Chondrocyte (in vitro differentiated cells): ENCODE results near the gene MRFAP1. TPM values are rescaled to one million over a fixed set of nuclear protein-coding genes. Genes with fewer than 3 reads are reported as not detected.

Experiments used
- DNase-seq: peaks from one replicate; pipeline ENCODE4 v3.0.0; 2021; ENCODE audit warnings: mixed read lengths, low spot score
- H3K27ac Mint-ChIP-seq: one replicate; pipeline ENCODE4 v1.8.0; 2021; ENCODE audit warnings: mild to moderate bottlenecking, moderate library complexity, mixed read lengths; ENCODE audit not compliant: unreplicated experiment
- H3K27me3 Mint-ChIP-seq: 2 replicates; pipeline ENCODE4 v1.8.0; 2021; ENCODE audit warnings: low read depth, mixed read lengths
- H3K36me3 Mint-ChIP-seq: 2 replicates; pipeline ENCODE4 v1.8.0; 2021; ENCODE audit warnings: low read depth, mixed read lengths
- H3K4me1 Mint-ChIP-seq: 2 replicates; pipeline ENCODE4 v1.8.0; 2021; ENCODE audit warnings: low read depth, mild to moderate bottlenecking, mixed read lengths
- H3K4me3 Mint-ChIP-seq: one replicate; pipeline ENCODE4 v1.8.0; 2021; ENCODE audit warnings: mild to moderate bottlenecking, moderate library complexity, mixed read lengths; ENCODE audit not compliant: unreplicated experiment
- H3K9me3 Mint-ChIP-seq: 2 replicates; pipeline ENCODE4 v1.8.0; 2021; ENCODE audit warnings: low read depth, mixed read lengths
- total RNA-seq: library from RNA; stranded (reverse); gene quantifications from 3 replicates; pipeline ENCODE4 v1.2.1, GENCODE V29; 2021
- TF ChIP-seq, protein P1 (sequence below): fragments of 200-600 bp; sonication (generic); IDR thresholded peaks from 2 replicates; pipeline ENCODE4 v1.5.0; 2021; ENCODE audit warnings: antibody characterized with exemption, mild to moderate bottlenecking, moderate library complexity

The MRFAP1 gene
- total RNA-seq, 1 donor from 2014 or later = 250 TPM

DNA sequence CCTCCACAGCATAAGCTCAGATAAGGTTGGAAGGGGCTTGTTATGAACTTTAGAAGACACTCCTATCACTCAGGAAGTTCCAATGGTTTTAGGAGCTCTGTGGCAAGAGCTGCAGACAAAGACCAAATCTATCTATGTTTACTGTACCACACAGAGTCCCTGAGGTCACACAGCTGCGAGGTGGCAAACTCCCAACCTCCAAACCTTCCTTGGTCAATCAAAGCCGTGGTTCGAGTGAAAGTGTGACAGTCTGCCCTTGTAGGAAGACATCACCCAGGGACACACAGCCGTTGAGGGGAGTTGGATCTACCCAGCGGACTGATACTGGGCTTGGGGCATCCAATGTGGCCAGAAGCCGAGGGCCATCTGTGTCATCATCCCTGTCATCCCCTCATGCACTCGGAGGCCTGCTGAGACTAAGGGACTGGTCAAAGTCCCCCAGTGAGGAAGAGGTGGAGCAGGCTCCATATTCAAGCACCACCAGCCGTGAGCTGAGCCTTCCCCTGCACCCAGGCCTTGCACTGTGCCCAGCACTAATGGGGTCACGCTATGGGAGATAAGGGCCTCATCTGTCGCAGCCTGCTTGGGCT, 38.7 kb upstream of the MRFAP1 start:
- no peak overlapping the region for H3K27ac Mint-ChIP-seq
- H3K27me3 Mint-ChIP-seq = no peaks in the 10 kb centered on the region
- no peak for DNase-seq
- TF ChIP-seq, protein P1, sequence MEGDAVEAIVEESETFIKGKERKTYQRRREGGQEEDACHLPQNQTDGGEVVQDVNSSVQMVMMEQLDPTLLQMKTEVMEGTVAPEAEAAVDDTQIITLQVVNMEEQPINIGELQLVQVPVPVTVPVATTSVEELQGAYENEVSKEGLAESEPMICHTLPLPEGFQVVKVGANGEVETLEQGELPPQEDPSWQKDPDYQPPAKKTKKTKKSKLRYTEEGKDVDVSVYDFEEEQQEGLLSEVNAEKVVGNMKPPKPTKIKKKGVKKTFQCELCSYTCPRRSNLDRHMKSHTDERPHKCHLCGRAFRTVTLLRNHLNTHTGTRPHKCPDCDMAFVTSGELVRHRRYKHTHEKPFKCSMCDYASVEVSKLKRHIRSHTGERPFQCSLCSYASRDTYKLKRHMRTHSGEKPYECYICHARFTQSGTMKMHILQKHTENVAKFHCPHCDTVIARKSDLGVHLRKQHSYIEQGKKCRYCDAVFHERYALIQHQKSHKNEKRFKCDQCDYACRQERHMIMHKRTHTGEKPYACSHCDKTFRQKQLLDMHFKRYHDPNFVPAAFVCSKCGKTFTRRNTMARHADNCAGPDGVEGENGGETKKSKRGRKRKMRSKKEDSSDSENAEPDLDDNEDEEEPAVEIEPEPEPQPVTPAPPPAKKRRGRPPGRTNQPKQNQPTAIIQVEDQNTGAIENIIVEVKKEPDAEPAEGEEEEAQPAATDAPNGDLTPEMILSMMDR = no peak
- H3K4me3 Mint-ChIP-seq = no peak overlapping the region
- H3K9me3 Mint-ChIP-seq = peaks cover 12% of the 10 kb centered on the region
- H3K36me3 Mint-ChIP-seq = peaks cover 22% of the 10 kb centered on the region
- no peaks in the 10 kb centered on the region for H3K4me1 Mint-ChIP-seq

DNA sequence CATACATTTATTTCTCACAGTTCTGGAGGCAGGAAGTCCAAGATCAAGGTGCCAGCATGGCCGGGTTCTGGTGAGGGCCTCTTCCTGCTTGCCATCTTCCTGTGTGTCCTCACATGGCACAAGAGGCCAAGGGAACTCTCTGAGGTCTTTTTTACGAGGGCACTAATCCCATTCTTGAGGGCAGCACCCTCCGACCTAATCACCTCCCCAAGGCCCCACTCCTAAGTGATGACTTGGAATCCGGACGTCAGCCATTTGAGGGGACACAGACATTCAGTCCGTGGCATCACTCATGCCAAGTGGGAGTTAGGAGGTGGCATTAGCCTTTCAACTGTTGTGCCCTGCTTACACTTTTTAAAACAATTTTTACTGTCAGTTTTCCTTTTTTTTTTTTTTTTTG, 38.2 kb upstream of the MRFAP1 start:
- Mint-ChIP-seq H3K27me3 (no peaks in the 10 kb centered on the region), H3K36me3 (peaks cover 22% of the 10 kb centered on the region), H3K9me3 (peaks cover 12% of the 10 kb centered on the region), H3K4me1 (no peaks in the 10 kb centered on the region), H3K4me3 (no peak overlapping the region), H3K27ac (no peak overlapping the region)
- TF ChIP-seq, protein P1 = no peak
- DNase-seq = no peak

DNA sequence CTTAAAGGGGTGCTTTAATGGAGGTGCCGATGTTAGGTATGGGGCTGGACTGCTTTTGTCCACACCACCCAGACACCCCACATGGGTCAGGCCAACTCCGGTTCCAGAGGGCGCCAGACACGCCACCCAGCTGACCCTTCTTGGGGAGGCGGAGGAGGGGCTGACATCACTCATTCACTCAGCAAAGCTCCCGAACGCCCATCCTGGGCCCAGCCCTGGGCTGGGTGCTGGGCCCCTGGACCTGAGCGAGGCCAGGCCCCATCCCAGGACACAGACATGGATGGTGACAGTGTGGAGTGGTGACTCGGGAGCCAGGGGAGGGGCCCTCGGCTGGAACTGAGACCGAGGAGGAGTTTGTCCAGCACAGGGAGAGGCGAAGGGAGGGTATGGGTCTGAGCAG, 37.4 kb upstream of the MRFAP1 start:
- H3K4me3 Mint-ChIP-seq = no peak overlapping the region
- DNase-seq = no peak
- no peaks in the 10 kb centered on the region for H3K4me1 Mint-ChIP-seq
- no peak overlapping the region for H3K27ac Mint-ChIP-seq
- H3K36me3 Mint-ChIP-seq = peaks cover 28% of the 10 kb centered on the region
- peaks cover 12% of the 10 kb centered on the region for H3K9me3 Mint-ChIP-seq
- no peaks in the 10 kb centered on the region for H3K27me3 Mint-ChIP-seq
- TF ChIP-seq, protein P1 = no peak

DNA sequence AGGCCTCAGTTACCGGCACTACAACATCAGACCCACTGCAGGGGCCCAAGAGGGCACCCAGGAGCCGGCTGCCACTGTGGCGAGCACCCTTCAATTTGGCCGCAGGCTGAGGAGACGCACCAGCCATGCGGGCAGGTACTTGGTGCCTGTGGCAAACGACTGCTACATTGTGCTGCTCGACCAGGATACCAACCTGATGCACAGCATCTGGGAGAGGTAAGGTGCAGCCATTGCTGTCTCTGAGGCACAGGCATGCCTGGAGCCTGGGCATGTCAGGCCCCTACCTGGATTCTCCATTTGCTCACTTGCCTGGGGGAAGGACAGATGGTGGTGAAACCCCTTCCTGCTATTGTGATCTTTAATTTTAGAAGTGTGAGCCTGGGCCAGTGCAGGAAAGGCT, 35.4 kb upstream of the MRFAP1 start:
- peaks cover 12% of the 10 kb centered on the region for H3K9me3 Mint-ChIP-seq

DNA sequence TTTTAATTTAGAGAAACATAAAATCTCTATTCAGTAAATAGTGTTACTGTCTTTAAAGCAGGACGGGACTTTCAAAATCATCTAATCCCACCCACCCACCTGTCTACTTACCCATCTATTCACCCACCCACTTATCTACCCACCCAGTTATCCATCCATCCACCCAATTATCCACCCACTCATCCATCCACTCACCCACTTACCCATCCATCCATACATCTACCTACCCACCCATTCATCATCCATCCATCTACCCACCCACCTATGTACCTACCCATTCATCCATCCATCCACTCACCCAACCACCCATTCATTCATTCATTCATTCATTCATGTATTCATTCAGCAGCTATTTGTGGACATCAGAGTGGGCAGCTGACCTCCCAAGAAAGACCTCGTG, 34.9 kb upstream of the MRFAP1 start:
- no peak for DNase-seq
- TF ChIP-seq, protein P1 = no peak
- H3K27me3 Mint-ChIP-seq = no peaks in the 10 kb centered on the region
- peaks cover 29% of the 10 kb centered on the region for H3K36me3 Mint-ChIP-seq
- H3K4me1 Mint-ChIP-seq = no peaks in the 10 kb centered on the region
- H3K4me3 Mint-ChIP-seq = no peak overlapping the region
- peaks cover 12% of the 10 kb centered on the region for H3K9me3 Mint-ChIP-seq
- H3K27ac Mint-ChIP-seq = no peak overlapping the region

More for the DNA sequence above, 35.4 kb upstream of the MRFAP1 start:
- Mint-ChIP-seq H3K36me3 (peaks cover 29% of the 10 kb centered on the region), H3K4me3 (no peak overlapping the region), H3K27me3 (no peaks in the 10 kb centered on the region), H3K27ac (no peak overlapping the region), H3K4me1 (no peaks in the 10 kb centered on the region)
- TF ChIP-seq, protein P1 = no peak
- DNase-seq = no peak
